Measurements from ENCODE around the gene DOLK. TPM values are rescaled to one million over a fixed set of nuclear protein-coding genes. Genes with fewer than 3 reads are reported as not detected.
"Not testable (repeated sequence)": the region's sequence is repeated elsewhere in the genome, so short reads cannot be mapped to it uniquely, and the experiment has no call there.

The DOLK gene
- total RNA-seq, 1 donor from 2014 or later: 8.4 TPM

- Histone ChIP-seq H3K9me3 (replicated peaks) (no peaks in the 10 kb centered on the region), H3K36me3 (peaks cover 100% of the 10 kb centered on the region), H3K27me3 (ENCODE audit: low read depth) (no peaks in the 10 kb centered on the region), H3K4me3 (no peak overlapping the region), H3K27ac (replicated peaks) (no peak overlapping the region), H3K4me1 (no peaks in the 10 kb centered on the region)
- intact Hi-C loops (cut with micrococcal nuclease): no loop called here
- no peak for TF ChIP-seq CTCF (IDR thresholded peaks at IDR 0.05; ENCODE audit: borderline replicate concordance)
- no peak for DNase-seq
Observed at GRCh38 chr9:128983536-128983935, 36.1 kb upstream of the DOLK start.

DNA sequence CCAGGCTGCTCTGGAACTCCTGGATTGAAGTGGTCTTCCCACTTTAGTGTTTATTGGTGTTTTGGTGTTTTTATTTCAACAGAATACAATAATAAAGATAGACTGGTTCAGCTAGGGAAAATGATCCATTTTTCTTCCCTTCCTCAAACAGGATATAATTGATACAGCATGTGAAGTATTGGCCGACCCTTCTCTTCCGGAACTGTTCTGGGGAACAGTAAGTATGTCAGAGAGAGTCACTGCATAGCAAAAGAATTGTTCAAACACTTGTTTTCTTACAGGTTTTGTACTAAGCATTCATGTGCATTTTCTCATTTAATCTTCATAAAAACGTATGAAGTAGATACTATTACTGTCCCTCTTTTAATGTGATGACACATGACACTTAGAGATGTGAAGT, 31.7 kb upstream of the DOLK start:
- Histone ChIP-seq H3K27ac (replicated peaks) (no peak overlapping the region), H3K4me3 (no peak overlapping the region), H3K4me1 (no peaks in the 10 kb centered on the region), H3K36me3 (peaks cover 98% of the 10 kb centered on the region), H3K27me3 (ENCODE audit: low read depth) (no peaks in the 10 kb centered on the region), H3K9me3 (replicated peaks) (no peaks in the 10 kb centered on the region)
- no peak for DNase-seq
- TF ChIP-seq CTCF (IDR thresholded peaks at IDR 0.05; ENCODE audit: borderline replicate concordance): no peak
- intact Hi-C loops (cut with micrococcal nuclease): no loop called here

DNA sequence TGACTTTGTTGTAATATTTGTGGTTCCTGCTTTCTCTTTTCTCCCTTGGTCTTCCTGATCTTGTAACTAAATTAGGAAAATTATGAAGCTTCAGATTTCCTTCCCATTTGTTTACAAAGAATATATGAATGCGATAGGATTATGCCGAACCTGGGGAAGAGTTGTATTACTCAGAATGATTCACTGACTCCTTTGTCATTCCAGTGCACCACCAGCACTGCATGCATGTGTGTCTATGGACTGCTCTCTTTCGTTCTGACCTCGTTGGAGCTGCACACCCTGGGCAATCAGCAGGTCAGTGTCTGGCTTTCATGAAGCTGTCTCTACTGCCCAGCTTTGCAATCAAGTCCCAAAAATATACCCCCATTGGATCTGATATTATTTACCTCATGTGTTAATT, 25.6 kb upstream of the DOLK start:
- no peak for TF ChIP-seq CTCF (IDR thresholded peaks at IDR 0.05; ENCODE audit: borderline replicate concordance)
- Histone ChIP-seq H3K27ac (replicated peaks) (no peak overlapping the region), H3K36me3 (peaks cover 96% of the 10 kb centered on the region), H3K9me3 (replicated peaks) (no peaks in the 10 kb centered on the region), H3K27me3 (ENCODE audit: low read depth) (no peaks in the 10 kb centered on the region), H3K4me1 (no peaks in the 10 kb centered on the region), H3K4me3 (no peak overlapping the region)
- no peak for DNase-seq
- intact Hi-C loops (cut with micrococcal nuclease): no loop called here

DNA sequence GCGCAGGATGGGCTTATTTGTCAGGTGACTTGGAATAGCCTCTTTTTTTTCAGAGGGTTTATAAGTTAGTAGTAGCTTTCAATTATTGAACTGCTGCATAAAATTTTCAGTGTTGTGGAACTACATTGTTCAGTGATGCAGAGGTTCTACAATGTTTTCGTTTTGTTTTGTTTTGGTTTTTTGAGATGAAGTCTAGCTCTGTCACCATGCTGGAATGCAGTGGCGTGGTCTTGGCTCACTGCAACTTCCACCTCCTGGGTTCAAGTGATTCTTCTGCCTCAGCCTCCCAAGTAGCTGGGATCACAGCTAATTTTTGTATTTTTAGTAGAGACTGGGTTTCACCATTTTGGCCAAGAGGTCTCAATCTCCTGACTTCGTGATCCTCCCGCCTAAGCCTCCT, 22.1 kb upstream of the DOLK start:
- intact Hi-C loops (cut with micrococcal nuclease): no loop called here

DNA sequence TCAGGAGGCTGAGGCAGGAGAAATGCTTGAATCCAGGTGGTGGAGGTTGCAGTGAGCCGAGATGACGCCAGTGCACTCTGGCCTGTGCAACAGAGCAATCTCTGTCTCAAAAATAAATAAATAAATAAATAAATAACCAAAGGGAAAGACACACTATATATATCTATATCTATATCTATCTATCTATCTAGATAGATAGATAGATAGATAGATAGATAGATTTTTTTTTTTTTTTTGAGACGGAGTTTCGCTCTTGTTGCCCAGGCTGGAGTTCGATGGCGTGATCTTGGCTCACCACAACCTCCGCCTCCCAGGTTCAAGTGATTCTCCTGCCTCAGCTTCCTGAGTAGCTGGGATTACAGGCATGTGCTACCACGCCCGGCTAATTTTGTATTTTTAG, 14.0 kb upstream of the DOLK start:
- DNase-seq; H3K4me1 ChIP-seq; H3K4me3 ChIP-seq; H3K27me3 ChIP-seq (ENCODE audit: low read depth); H3K9me3 ChIP-seq (replicated peaks); H3K27ac ChIP-seq (replicated peaks); intact Hi-C loops (cut with micrococcal nuclease): not testable (repeated sequence)
- peaks cover 91% of the 10 kb centered on the region for H3K36me3 ChIP-seq

More for the DNA sequence above, 22.1 kb upstream of the DOLK start:
- Histone ChIP-seq H3K9me3 (replicated peaks) (no peaks in the 10 kb centered on the region), H3K4me3 (no peak overlapping the region), H3K27ac (replicated peaks) (no peak overlapping the region), H3K4me1 (no peaks in the 10 kb centered on the region), H3K36me3 (peaks cover 71% of the 10 kb centered on the region), H3K27me3 (ENCODE audit: low read depth) (no peaks in the 10 kb centered on the region)
- no peak for TF ChIP-seq CTCF (IDR thresholded peaks at IDR 0.05; ENCODE audit: borderline replicate concordance)
- no peak for DNase-seq

- no peaks in the 10 kb centered on the region for H3K9me3 ChIP-seq (replicated peaks)
- peaks cover 62% of the 10 kb centered on the region for H3K4me1 ChIP-seq
- peaks cover 35% of the 10 kb centered on the region for H3K36me3 ChIP-seq
- DNase-seq: no peak
- intact Hi-C loops (cut with micrococcal nuclease): no loop called here
- peak overlapping the region; percentile 90 for H3K27ac ChIP-seq (replicated peaks)
- no peak for TF ChIP-seq CTCF (IDR thresholded peaks at IDR 0.05; ENCODE audit: borderline replicate concordance)
- H3K27me3 ChIP-seq (ENCODE audit: low read depth): no peaks in the 10 kb centered on the region
- H3K4me3 ChIP-seq: peak overlapping the region; percentile 82
Observed at GRCh38 chr9:128947277-128947526, 201 bp downstream of the DOLK start.
